ENCODE measurements around the gene JPH4.

Gene JPH4

GRCh38 chr14:23568021-23568599 is 10.5 kb downstream of the JPH4 start:
- in situ Hi-C loops (cut with MboI; ENCODE audit: low pct_unique_long_range_greater_than_20kb, low sequenced_read_pairs, unreplicated experiment): loop anchor here (5.0 kb wide), 1 partner anchor 91 kb away; no protein-coding TSS in a partner anchor
- no peak for DNase-seq (ENCODE audit: low spot score)
- TF ChIP-seq CTCF (IDR thresholded peaks at IDR 0.05; ENCODE audit: extremely low read depth, insufficient read depth, missing control alignments): no peak

DNA sequence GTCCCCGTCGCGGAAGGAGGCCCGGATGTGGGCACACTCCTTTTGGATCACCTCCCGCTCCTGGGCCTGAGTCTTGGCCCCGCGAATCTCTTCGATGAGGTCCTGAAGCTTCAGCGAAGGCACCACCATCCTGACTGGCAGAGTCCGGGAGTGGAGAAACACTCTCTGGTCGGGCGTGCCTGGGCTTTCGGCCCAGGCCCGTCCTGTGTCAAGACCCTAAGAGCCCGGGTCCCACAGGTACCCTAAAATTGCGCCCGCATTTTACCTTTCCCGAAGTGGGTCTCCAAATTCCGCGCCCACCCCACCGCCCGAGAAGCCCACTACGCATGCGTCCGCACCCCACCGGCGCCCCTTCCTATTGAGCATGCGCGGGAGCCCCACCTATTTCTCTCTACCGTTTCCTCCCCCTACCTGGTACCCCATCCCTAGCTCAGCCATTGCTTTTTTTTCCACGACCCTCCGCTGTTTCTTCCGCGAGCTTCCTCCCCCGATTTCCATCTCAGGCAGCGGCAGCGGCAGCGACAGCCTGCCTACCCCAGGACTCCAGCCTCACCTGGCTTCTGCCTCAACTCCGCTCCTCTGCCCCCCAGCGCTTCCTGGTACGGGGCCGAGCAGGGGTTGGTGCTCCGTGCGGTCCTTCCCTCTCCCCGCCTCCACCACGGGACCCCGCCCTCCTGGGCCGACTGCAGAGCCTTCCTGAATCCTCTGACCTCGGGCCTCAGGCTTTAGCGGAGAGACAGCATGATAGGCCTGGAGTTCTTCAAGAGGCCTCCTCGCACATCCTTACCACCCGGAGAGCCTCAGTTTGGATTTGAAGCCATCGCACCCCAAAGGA is 11.2 kb downstream of the JPH4 start, which contains the start of gene AP1G2:
Gene AP1G2, minus strand, starts transcription at position 606 of the 835 bp plus-strand sequence. Its CDS starts 477 bp downstream, at position 129.
- in situ Hi-C loops (cut with MboI; ENCODE audit: low pct_unique_long_range_greater_than_20kb, low sequenced_read_pairs, unreplicated experiment): loop anchor here (5.0 kb wide), 1 partner anchor 90 kb away; no protein-coding TSS in a partner anchor
- DNase-seq (ENCODE audit: low spot score): peak; percentile 90
- TF ChIP-seq CTCF (IDR thresholded peaks at IDR 0.05; ENCODE audit: extremely low read depth, insufficient read depth, missing control alignments): no peak

DNA sequence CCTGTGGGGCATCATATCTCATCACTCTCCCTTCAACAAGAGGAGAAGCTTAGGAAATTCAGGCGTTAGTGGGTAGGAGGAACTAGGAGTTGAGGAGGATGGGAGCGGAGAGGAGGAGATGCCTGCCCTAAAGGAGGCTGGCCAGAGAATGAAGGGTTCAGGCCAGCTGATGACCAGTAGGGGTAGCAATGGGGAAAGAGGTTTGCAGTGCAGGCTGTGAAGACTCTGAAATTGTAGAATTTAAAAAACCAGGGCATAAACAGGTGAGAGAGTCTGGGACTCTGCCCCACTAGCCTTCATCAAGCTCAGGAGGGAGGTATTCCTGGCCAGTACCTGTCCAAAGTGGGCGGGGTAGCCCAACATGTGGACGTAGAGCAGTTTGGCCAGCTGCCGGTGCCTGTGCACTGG is 11.8 kb downstream of the JPH4 start:
- in situ Hi-C loops (cut with MboI; ENCODE audit: low pct_unique_long_range_greater_than_20kb, low sequenced_read_pairs, unreplicated experiment): loop anchor here (5.0 kb wide), 1 partner anchor 89 kb away; no protein-coding TSS in a partner anchor
- no peak for DNase-seq (ENCODE audit: low spot score)

GRCh38 chr14:23566112-23566777 is 12.3 kb downstream of the JPH4 start:
- in situ Hi-C loops (cut with MboI; ENCODE audit: low pct_unique_long_range_greater_than_20kb, low sequenced_read_pairs, unreplicated experiment): loop anchor here (5.0 kb wide), 1 partner anchor 89 kb away; no protein-coding TSS in a partner anchor
- TF ChIP-seq CTCF (IDR thresholded peaks at IDR 0.05; ENCODE audit: extremely low read depth, insufficient read depth, missing control alignments): no peak
- no peak for DNase-seq (ENCODE audit: low spot score)

More for the DNA sequence above, 11.8 kb downstream of the JPH4 start:
- peak; percentile 14 for TF ChIP-seq CTCF (IDR thresholded peaks at IDR 0.05; ENCODE audit: extremely low read depth, insufficient read depth, missing control alignments)

- DNase-seq (ENCODE audit: low spot score): no peak
- in situ Hi-C loops (cut with MboI; ENCODE audit: low pct_unique_long_range_greater_than_20kb, low sequenced_read_pairs, unreplicated experiment): loop anchor here (5.0 kb wide), 1 partner anchor 88 kb away; no protein-coding TSS in a partner anchor
- no peak for TF ChIP-seq CTCF (IDR thresholded peaks at IDR 0.05; ENCODE audit: extremely low read depth, insufficient read depth, missing control alignments)
Observed at GRCh38 chr14:23565626-23566025, 13.0 kb downstream of the JPH4 start.

DNA sequence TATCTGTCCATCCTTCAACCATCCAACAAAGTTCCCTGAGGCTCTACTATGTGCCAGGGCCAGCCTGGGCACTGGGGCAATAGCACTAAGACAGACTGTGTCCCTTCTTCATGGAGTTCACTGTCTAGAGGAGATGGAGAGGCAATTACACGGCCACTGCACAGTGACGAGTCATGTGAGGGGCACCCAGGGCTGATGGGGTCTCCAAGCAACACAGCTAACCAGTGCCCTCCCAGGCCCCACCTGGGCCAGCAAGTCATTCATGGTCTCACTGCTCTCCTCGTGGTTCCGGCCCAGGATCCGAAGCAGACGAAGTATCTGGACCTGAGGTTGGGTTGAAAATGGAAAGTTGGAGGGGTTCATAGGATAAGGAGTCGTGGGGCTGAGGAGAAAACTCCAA is 13.7 kb downstream of the JPH4 start:
- in situ Hi-C loops (cut with MboI; ENCODE audit: low pct_unique_long_range_greater_than_20kb, low sequenced_read_pairs, unreplicated experiment): loop anchor here (5.0 kb wide), 1 partner anchor 88 kb away; no protein-coding TSS in a partner anchor
- TF ChIP-seq CTCF (IDR thresholded peaks at IDR 0.05; ENCODE audit: extremely low read depth, insufficient read depth, missing control alignments): no peak

More for the DNA sequence above, 13.7 kb downstream of the JPH4 start:
- no peak for DNase-seq (ENCODE audit: low spot score)

Measured in GM13977 (cell line).